ENCODE results near the gene PRCD.

GRCh38 chr17:76543482-76543825 lies 3.6 kb downstream of the PRCD start:
- TF ChIP-seq POLR2A (IDR thresholded peaks at IDR 0.05; ENCODE audit: low read depth, low read length) (no peak), POLR2AphosphoS5 (IDR thresholded peaks at IDR 0.05; ENCODE audit: low read depth, low read length) (no peak), TAF1 (IDR thresholded peaks at IDR 0.05; ENCODE audit: borderline replicate concordance, low read depth, low read length) (no peak)

Measured in GM12892 (cell line).